HG03571 (cell line): ENCODE results near the gene FURIN.
"Not testable (repeated sequence)": the region's sequence is repeated elsewhere in the genome, so short reads cannot be mapped to it uniquely, and the experiment has no call there.

ENCODE experiments used
- ATAC-seq: cut with Tn5 transposase; IDR thresholded peaks from one replicate; pipeline ENCODE4 v1.9.1; 2021; ENCODE audit not compliant: unreplicated experiment

FURIN gene

GRCh38 chr15:90914305-90915080 lies 46.1 kb downstream of the FURIN start:
- ATAC-seq, result no peak

GRCh38 chr15:90915216-90915807 lies 46.9 kb downstream of the FURIN start:
- no peak for ATAC-seq

- ATAC-seq, result no peak
These were observed 47.5 kb downstream of the FURIN start for GRCh38 chr15:90915808-90916440.

GRCh38 chr15:90916461-90916860 lies 48.1 kb downstream of the FURIN start:
- no peak for ATAC-seq

- ATAC-seq, result no peak
These were observed 49.2 kb downstream of the FURIN start for GRCh38 chr15:90917569-90917968.

GRCh38 chr15:90918034-90918788 lies 49.8 kb downstream of the FURIN start:
- ATAC-seq, result no peak

GRCh38 chr15:90918835-90919234 lies 50.4 kb downstream of the FURIN start:
- ATAC-seq, result no peak

- ATAC-seq, result no peak
These were observed 53.5 kb downstream of the FURIN start for GRCh38 chr15:90921887-90922286.

- not testable (repeated sequence) for ATAC-seq
These were observed 54.4 kb downstream of the FURIN start for GRCh38 chr15:90922712-90923322.

- peak; percentile 71 for ATAC-seq
These were observed 56.0 kb downstream of the FURIN start for GRCh38 chr15:90924375-90924774.

- ATAC-seq, result not testable (repeated sequence)
These were observed 58.4 kb downstream of the FURIN start for GRCh38 chr15:90926766-90927165.

GRCh38 chr15:90928106-90928505 lies 59.7 kb downstream of the FURIN start:
- not testable (repeated sequence) for ATAC-seq

GRCh38 chr15:90929246-90930019 lies 61.0 kb downstream of the FURIN start:
- no peak for ATAC-seq

GRCh38 chr15:90930861-90931574 lies 62.6 kb downstream of the FURIN start:
- ATAC-seq, result no peak

GRCh38 chr15:90931575-90931827 lies 63.1 kb downstream of the FURIN start:
- no peak for ATAC-seq

- peak; percentile 46 for ATAC-seq
These were observed 63.7 kb downstream of the FURIN start, which contains the start of gene HDDC3 for GRCh38 chr15:90931828-90932659. HDDC3 (minus strand) TSS chr15:90932549; CDS start chr15:90932540, 9 bp downstream.

GRCh38 chr15:90932660-90932991 lies 64.2 kb downstream of the FURIN start:
- ATAC-seq, result no peak
